Measurements from ENCODE around the gene SETBP1.

The SETBP1 gene

DNA sequence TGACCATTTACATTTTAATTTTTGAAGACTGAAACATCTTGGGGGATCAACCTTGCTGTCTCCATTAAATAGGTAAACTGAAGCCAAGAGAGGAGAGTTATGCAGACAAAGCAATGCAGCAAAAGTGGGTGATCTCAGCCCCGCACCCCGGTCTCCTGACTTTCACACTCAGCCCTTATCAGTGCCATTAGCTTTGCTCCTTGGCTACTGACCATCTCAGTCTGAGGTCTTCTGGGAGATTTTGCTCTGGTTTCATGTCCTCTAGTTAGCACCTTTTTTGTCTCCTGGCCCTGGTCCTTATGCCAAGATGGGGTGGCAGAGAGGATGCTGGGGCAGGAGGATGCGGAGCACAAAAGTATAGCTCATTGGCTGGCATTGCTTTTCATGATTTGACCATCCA lies 61.4 kb downstream of the SETBP1 start:
- no peak overlapping the region for H3K4me3 ChIP-seq (ENCODE audit: low read depth, low read length, poor library complexity, severe bottlenecking)
- H3K36me3 ChIP-seq (ENCODE audit: insufficient read depth, low read length): no peaks in the 10 kb centered on the region
- H3K27me3 ChIP-seq (ENCODE audit: insufficient read depth, low read length): no peaks in the 10 kb centered on the region
- no peaks in the 10 kb centered on the region for H3F3A ChIP-seq (ENCODE audit: insufficient read depth, low read length)
- H3K4me1 ChIP-seq (ENCODE audit: insufficient read depth, low read length, severe bottlenecking): peaks cover 15% of the 10 kb centered on the region
- H3K9me3 ChIP-seq (ENCODE audit: low read length): no peaks in the 10 kb centered on the region
- H3K9ac ChIP-seq (ENCODE audit: low read length): no peak overlapping the region
- no peak for TF ChIP-seq EZH2 (IDR thresholded peaks at IDR 0.05; ENCODE audit: borderline replicate concordance, low read length)
- TF ChIP-seq, protein P1, sequence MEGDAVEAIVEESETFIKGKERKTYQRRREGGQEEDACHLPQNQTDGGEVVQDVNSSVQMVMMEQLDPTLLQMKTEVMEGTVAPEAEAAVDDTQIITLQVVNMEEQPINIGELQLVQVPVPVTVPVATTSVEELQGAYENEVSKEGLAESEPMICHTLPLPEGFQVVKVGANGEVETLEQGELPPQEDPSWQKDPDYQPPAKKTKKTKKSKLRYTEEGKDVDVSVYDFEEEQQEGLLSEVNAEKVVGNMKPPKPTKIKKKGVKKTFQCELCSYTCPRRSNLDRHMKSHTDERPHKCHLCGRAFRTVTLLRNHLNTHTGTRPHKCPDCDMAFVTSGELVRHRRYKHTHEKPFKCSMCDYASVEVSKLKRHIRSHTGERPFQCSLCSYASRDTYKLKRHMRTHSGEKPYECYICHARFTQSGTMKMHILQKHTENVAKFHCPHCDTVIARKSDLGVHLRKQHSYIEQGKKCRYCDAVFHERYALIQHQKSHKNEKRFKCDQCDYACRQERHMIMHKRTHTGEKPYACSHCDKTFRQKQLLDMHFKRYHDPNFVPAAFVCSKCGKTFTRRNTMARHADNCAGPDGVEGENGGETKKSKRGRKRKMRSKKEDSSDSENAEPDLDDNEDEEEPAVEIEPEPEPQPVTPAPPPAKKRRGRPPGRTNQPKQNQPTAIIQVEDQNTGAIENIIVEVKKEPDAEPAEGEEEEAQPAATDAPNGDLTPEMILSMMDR (IDR thresholded peaks at IDR 0.05; ENCODE audit: low read length): no peak
- H3K4me2 ChIP-seq (ENCODE audit: low read length): no peak overlapping the region
- H3K79me2 ChIP-seq (ENCODE audit: insufficient read depth, low read length): no peaks in the 10 kb centered on the region
- H4K20me1 ChIP-seq (ENCODE audit: insufficient read depth, low read length): no peaks in the 10 kb centered on the region
- H2AFZ ChIP-seq (ENCODE audit: low read length): no peak overlapping the region
- H3K27ac ChIP-seq (ENCODE audit: low read depth, low read length, poor library complexity, severe bottlenecking): no peak overlapping the region
- H3K9me2 ChIP-seq (ENCODE audit: low read depth, low read length): no peaks in the 10 kb centered on the region

DNA sequence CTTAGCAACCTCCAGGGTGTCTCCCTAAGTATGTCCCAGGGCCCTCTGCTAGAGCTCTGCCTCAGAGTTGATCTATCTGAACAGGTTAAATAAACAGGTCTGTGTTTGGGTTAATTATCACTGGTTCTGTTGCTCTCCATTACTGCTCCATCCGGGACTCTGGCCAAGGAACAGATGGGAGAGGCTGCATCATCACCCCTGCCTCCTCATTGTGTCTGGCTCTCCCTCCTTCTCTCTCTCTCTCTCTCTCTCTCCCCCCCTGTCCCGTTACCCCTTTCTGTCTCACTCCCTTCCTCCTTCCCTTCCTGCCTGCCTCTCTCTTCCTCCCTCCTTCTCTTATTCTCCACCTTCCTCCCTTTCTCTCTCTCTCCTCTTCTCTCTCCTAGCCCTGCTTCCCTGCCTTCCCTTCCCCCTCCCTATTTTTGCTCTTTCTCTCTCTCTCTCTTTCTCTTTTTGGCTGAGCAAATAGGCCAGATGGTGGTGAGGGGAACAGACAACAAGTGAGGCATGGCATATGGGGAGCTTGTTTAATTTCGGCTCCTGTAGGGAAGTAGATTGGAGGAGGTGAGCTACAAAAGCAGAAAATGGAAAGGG lies 62.1 kb downstream of the SETBP1 start:
- H3K79me2 ChIP-seq (ENCODE audit: insufficient read depth, low read length): no peaks in the 10 kb centered on the region

DNA sequence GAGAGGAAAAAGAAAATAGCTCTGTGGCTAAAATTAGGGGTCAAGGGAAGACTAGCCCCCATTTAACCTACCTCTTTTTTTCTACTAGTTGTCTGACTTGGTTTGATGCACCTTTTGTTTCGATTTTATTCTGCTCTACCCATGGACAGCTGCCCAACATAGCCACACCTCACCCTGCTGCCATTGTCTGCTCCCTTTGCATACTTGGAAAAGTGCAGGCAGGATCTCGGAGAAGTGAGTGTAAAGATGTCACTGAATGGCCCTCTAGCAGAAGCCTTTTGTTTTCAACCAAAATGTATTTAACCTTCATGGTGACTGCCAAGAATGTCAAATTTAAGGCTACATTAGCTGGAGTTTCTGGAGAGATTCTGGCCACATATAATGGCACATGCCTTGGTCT lies 62.9 kb downstream of the SETBP1 start:
- no peak overlapping the region for H3K4me2 ChIP-seq (ENCODE audit: low read length)
- TF ChIP-seq, protein P1 (IDR thresholded peaks at IDR 0.05; ENCODE audit: low read length): no peak
- no peak for TF ChIP-seq EZH2 (IDR thresholded peaks at IDR 0.05; ENCODE audit: borderline replicate concordance, low read length)

More for the DNA sequence above, 62.1 kb downstream of the SETBP1 start:
- no peak overlapping the region for H3K9ac ChIP-seq (ENCODE audit: low read length)
- H3F3A ChIP-seq (ENCODE audit: insufficient read depth, low read length): no peaks in the 10 kb centered on the region
- H2AFZ ChIP-seq (ENCODE audit: low read length): no peak overlapping the region
- no peaks in the 10 kb centered on the region for H3K36me3 ChIP-seq (ENCODE audit: insufficient read depth, low read length)
- no peaks in the 10 kb centered on the region for H3K9me2 ChIP-seq (ENCODE audit: low read depth, low read length)
- H3K4me3 ChIP-seq (ENCODE audit: low read depth, low read length, poor library complexity, severe bottlenecking): no peak overlapping the region
- no peak for TF ChIP-seq EZH2 (IDR thresholded peaks at IDR 0.05; ENCODE audit: borderline replicate concordance, low read length)
- TF ChIP-seq, protein P1 (IDR thresholded peaks at IDR 0.05; ENCODE audit: low read length): no peak
- H4K20me1 ChIP-seq (ENCODE audit: insufficient read depth, low read length): no peaks in the 10 kb centered on the region
- H3K4me1 ChIP-seq (ENCODE audit: insufficient read depth, low read length, severe bottlenecking): peaks cover 15% of the 10 kb centered on the region
- H3K4me2 ChIP-seq (ENCODE audit: low read length): peak overlapping the region; percentile 21; the same call in 1 of the 2 replicates
- no peaks in the 10 kb centered on the region for H3K9me3 ChIP-seq (ENCODE audit: low read length)
- no peaks in the 10 kb centered on the region for H3K27me3 ChIP-seq (ENCODE audit: insufficient read depth, low read length)
- no peak overlapping the region for H3K27ac ChIP-seq (ENCODE audit: low read depth, low read length, poor library complexity, severe bottlenecking)

More for the DNA sequence above, 62.9 kb downstream of the SETBP1 start:
- Histone ChIP-seq H3F3A (ENCODE audit: insufficient read depth, low read length) (no peaks in the 10 kb centered on the region), H3K36me3 (ENCODE audit: insufficient read depth, low read length) (no peaks in the 10 kb centered on the region), H3K27ac (ENCODE audit: low read depth, low read length, poor library complexity, severe bottlenecking) (no peak overlapping the region), H3K9me2 (ENCODE audit: low read depth, low read length) (no peaks in the 10 kb centered on the region), H3K4me3 (ENCODE audit: low read depth, low read length, poor library complexity, severe bottlenecking) (no peak overlapping the region), H3K9ac (ENCODE audit: low read length) (no peak overlapping the region), H3K79me2 (ENCODE audit: insufficient read depth, low read length) (no peaks in the 10 kb centered on the region), H2AFZ (ENCODE audit: low read length) (no peak overlapping the region), H3K27me3 (ENCODE audit: insufficient read depth, low read length) (no peaks in the 10 kb centered on the region), H3K9me3 (ENCODE audit: low read length) (no peaks in the 10 kb centered on the region), H3K4me1 (ENCODE audit: insufficient read depth, low read length, severe bottlenecking) (peaks cover 15% of the 10 kb centered on the region), H4K20me1 (ENCODE audit: insufficient read depth, low read length) (no peaks in the 10 kb centered on the region)
